ENCODE measurements around the gene CDK18. TPM values are rescaled to one million over a fixed set of nuclear protein-coding genes. Genes with fewer than 3 reads are reported as not detected.

Gene CDK18
- total and polyA plus RNA-seq, 2 experiments from 2014 or later = not detected

- Histone ChIP-seq H3F3A (ENCODE audit: insufficient read depth) (peaks cover 11% of the 10 kb centered on the region), H4K20me1 (ENCODE audit: insufficient read depth) (no peaks in the 10 kb centered on the region), H3K4me2 (ENCODE audit: unreplicated experiment) (no peak overlapping the region), H2AFZ (no peak overlapping the region), H3K27ac (no peak overlapping the region), H3K36me3 (ENCODE audit: low read depth) (no peaks in the 10 kb centered on the region), H3K4me1 (ENCODE audit: insufficient read depth) (peaks cover 8% of the 10 kb centered on the region), H3K9ac (no peak overlapping the region), H3K9me3 (ENCODE audit: low read depth) (no peaks in the 10 kb centered on the region), H3K79me2 (ENCODE audit: insufficient read depth) (no peaks in the 10 kb centered on the region), H3K9me2 (ENCODE audit: insufficient read depth) (no peaks in the 10 kb centered on the region), H3K27me3 (replicated peaks; ENCODE audit: insufficient read depth) (no peaks in the 10 kb centered on the region), H3K4me3 (no peak overlapping the region)
- TF ChIP-seq EZH2phosphoT487 (IDR thresholded peaks at IDR 0.05; ENCODE audit: insufficient read depth, low read depth) = no peak
- TF ChIP-seq EZH2 (IDR thresholded peaks at IDR 0.05; ENCODE audit: insufficient read depth, poor library complexity, severe bottlenecking) = no peak
- no peak for DNase-seq
- in situ Hi-C loops (cut with MboI) = no loop called here
- WGBS, 2 experiments (ENCODE audit: low coverage in 1 of 2, low lambda C conversion rate in 2 of 2, missing lambda C conversion rate in 2 of 2) = 83 to 86% methylated on average over 11 of the region's 11 CpGs
Measured at GRCh38 chr1:205542367-205542766, 37.9 kb downstream of the CDK18 start.

GRCh38 chr1:205543351-205544301 lies 39.2 kb downstream of the CDK18 start:
- Histone ChIP-seq H3K4me3 (peak overlapping the region; percentile 65), H3F3A (ENCODE audit: insufficient read depth) (peaks cover 6% of the 10 kb centered on the region; the same call in 1 of the 2 replicates), H3K9ac (peak overlapping the region; percentile 76), H3K9me2 (ENCODE audit: insufficient read depth) (no peaks in the 10 kb centered on the region), H3K4me2 (ENCODE audit: unreplicated experiment) (peak overlapping the region; percentile 82), H4K20me1 (ENCODE audit: insufficient read depth) (no peaks in the 10 kb centered on the region), H3K79me2 (ENCODE audit: insufficient read depth) (no peaks in the 10 kb centered on the region), H2AFZ (peak overlapping the region; percentile 89), H3K27me3 (replicated peaks; ENCODE audit: insufficient read depth) (peaks cover 2% of the 10 kb centered on the region; the same call in 1 of the 2 replicates), H3K9me3 (ENCODE audit: low read depth) (no peaks in the 10 kb centered on the region), H3K36me3 (ENCODE audit: low read depth) (no peaks in the 10 kb centered on the region), H3K4me1 (ENCODE audit: insufficient read depth) (0 out of 2 replicates have a peak, but pooled peaks cover 4% of the 10 kb centered on the region), H3K27ac (peak overlapping the region; percentile 82)
- peak; percentile 95 for DNase-seq
- WGBS, 2 experiments (ENCODE audit: low coverage in 1 of 2, low lambda C conversion rate in 2 of 2, missing lambda C conversion rate in 2 of 2) = 2 to 3% methylated on average over 21 to 25 of the region's 25 CpGs
- in situ Hi-C loops (cut with MboI) = no loop called here
- TF ChIP-seq EZH2phosphoT487 (IDR thresholded peaks at IDR 0.05; ENCODE audit: insufficient read depth, low read depth) (no peak), EZH2 (IDR thresholded peaks at IDR 0.05; ENCODE audit: insufficient read depth, poor library complexity, severe bottlenecking) (no peak)

GRCh38 chr1:205545001-205545919 lies 40.8 kb downstream of the CDK18 start:
- TF ChIP-seq EZH2phosphoT487 (IDR thresholded peaks at IDR 0.05; ENCODE audit: insufficient read depth, low read depth) (no peak), EZH2 (IDR thresholded peaks at IDR 0.05; ENCODE audit: insufficient read depth, poor library complexity, severe bottlenecking) (no peak)
- no peak overlapping the region for H3K4me2 ChIP-seq (ENCODE audit: unreplicated experiment)
- in situ Hi-C loops (cut with MboI) = no loop called here
- H2AFZ ChIP-seq = no peak overlapping the region
- H3K27me3 ChIP-seq (replicated peaks; ENCODE audit: insufficient read depth) = peaks cover 13% of the 10 kb centered on the region
- no peaks in the 10 kb centered on the region for H3K9me2 ChIP-seq (ENCODE audit: insufficient read depth)
- H3K36me3 ChIP-seq (ENCODE audit: low read depth) = no peaks in the 10 kb centered on the region
- DNase-seq = no peak
- 0 out of 2 replicates have a peak, but pooled peaks cover 4% of the 10 kb centered on the region for H3K4me1 ChIP-seq (ENCODE audit: insufficient read depth)
- no peaks in the 10 kb centered on the region for H3K79me2 ChIP-seq (ENCODE audit: insufficient read depth)
- 82 to 84% methylated on average over 19 of the region's 19 CpGs for WGBS, 2 experiments (ENCODE audit: low coverage in 1 of 2, low lambda C conversion rate in 2 of 2, missing lambda C conversion rate in 2 of 2)
- H3K9me3 ChIP-seq (ENCODE audit: low read depth) = no peaks in the 10 kb centered on the region
- H3F3A ChIP-seq (ENCODE audit: insufficient read depth) = peaks cover 6% of the 10 kb centered on the region; the same call in 1 of the 2 replicates
- H3K4me3 ChIP-seq = no peak overlapping the region
- no peak overlapping the region for H3K9ac ChIP-seq
- no peaks in the 10 kb centered on the region for H4K20me1 ChIP-seq (ENCODE audit: insufficient read depth)
- H3K27ac ChIP-seq = no peak overlapping the region

- H2AFZ ChIP-seq = no peak overlapping the region
- H3K27ac ChIP-seq = no peak overlapping the region
- H3K36me3 ChIP-seq (ENCODE audit: low read depth) = no peaks in the 10 kb centered on the region
- H3K9me3 ChIP-seq (ENCODE audit: low read depth) = no peaks in the 10 kb centered on the region
- no peak overlapping the region for H3K9ac ChIP-seq
- 89 to 97% methylated on average over 5 of the region's 5 CpGs for WGBS, 2 experiments (ENCODE audit: low coverage in 1 of 2, low lambda C conversion rate in 2 of 2, missing lambda C conversion rate in 2 of 2)
- H3K4me1 ChIP-seq (ENCODE audit: insufficient read depth) = 0 out of 2 replicates have a peak, but pooled peaks cover 4% of the 10 kb centered on the region
- H3F3A ChIP-seq (ENCODE audit: insufficient read depth) = peaks cover 6% of the 10 kb centered on the region; the same call in 1 of the 2 replicates
- no peaks in the 10 kb centered on the region for H3K79me2 ChIP-seq (ENCODE audit: insufficient read depth)
- no peaks in the 10 kb centered on the region for H4K20me1 ChIP-seq (ENCODE audit: insufficient read depth)
- in situ Hi-C loops (cut with MboI) = no loop called here
- H3K4me3 ChIP-seq = no peak overlapping the region
- no peak overlapping the region for H3K4me2 ChIP-seq (ENCODE audit: unreplicated experiment)
- no peaks in the 10 kb centered on the region for H3K9me2 ChIP-seq (ENCODE audit: insufficient read depth)
- TF ChIP-seq EZH2phosphoT487 (IDR thresholded peaks at IDR 0.05; ENCODE audit: insufficient read depth, low read depth) (no peak), EZH2 (IDR thresholded peaks at IDR 0.05; ENCODE audit: insufficient read depth, poor library complexity, severe bottlenecking) (no peak)
- H3K27me3 ChIP-seq (replicated peaks; ENCODE audit: insufficient read depth) = peaks cover 20% of the 10 kb centered on the region
- DNase-seq = no peak
Measured at GRCh38 chr1:205545991-205546390, 41.5 kb downstream of the CDK18 start.

Data from GM23248 (cell line).